Measurements from ENCODE around the gene DMD.
A peak's percentile ranks its signal among the peaks of the same experiment; 100 is the strongest.
"Not testable (repeated sequence)": the region's sequence is repeated elsewhere in the genome, so short reads cannot be mapped to it uniquely, and the experiment has no call there.

Gene DMD

GRCh38 chrX:32597777-32598176 is 613.6 kb downstream of the DMD start:
- DNase-seq: no peak

- DNase-seq: no peak
These were observed 618.6 kb downstream of the DMD start for GRCh38 chrX:32592786-32593185.

- no peak for DNase-seq
These were observed 619.8 kb downstream of the DMD start for GRCh38 chrX:32591589-32591988.

GRCh38 chrX:32582729-32583128 is 628.6 kb downstream of the DMD start:
- no peak for DNase-seq

DNA sequence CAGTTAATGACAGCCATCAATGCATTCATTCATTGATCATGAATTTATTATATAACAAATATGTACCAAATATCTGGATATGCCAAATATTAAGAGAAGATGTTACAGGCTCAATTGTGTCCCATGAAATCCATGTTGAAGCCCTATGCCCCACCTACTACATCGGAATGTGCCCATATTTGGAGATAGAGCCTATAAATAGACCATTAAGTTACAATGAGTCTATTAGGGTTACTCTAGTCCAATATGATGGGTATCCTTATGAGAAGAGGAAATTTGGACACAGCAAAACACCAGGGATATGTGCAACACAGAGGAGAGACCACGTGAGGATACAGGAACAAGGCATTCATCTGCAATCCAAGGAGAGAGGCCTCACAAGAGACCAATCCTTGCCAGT is 634.5 kb downstream of the DMD start:
- DNase-seq: no peak

- DNase-seq: no peak
These were observed 638.7 kb downstream of the DMD start for GRCh38 chrX:32572644-32573043.

DNA sequence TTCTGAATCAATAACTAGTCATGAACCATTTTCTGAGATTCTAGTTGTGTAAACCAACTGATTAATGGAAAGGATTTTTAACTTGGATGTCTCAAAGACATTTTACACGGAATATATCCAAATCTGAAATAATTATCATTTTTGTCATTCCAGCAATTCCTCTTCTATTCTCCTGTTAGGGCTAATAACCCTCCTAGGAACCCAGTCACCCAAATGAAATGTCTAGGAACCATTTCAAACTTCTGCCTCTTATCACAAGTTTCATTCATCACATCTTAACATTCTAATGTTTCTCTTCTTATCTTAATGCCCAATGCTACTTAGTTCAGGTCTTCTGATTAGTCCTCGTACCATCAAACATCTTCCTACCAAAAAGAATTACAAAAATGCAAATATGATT is 639.8 kb downstream of the DMD start:
- no peak for DNase-seq

GRCh38 chrX:32562261-32562660 is 649.1 kb downstream of the DMD start:
- no peak for DNase-seq

GRCh38 chrX:32545101-32545500 is 666.2 kb downstream of the DMD start:
- no peak for DNase-seq

DNA sequence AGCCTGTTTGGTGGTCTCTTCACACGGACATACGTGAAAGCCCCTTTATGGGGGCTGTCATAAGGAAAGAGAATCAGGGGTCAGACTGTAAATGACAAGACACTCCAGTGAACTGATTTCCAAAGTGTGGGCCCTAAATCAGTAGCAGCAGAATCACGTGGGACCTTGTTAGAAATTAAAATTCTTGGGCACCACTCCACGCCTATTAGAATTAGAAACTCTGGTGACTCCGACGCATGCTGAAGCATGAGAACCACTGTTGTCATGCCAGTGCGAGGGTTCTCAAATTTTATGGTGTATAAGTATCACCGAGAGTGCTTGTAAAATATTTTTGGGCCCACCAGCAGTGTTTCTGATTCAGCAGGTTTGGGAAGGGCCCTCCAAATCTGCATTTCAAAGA is 672.8 kb downstream of the DMD start:
- DNase-seq: no peak

DNA sequence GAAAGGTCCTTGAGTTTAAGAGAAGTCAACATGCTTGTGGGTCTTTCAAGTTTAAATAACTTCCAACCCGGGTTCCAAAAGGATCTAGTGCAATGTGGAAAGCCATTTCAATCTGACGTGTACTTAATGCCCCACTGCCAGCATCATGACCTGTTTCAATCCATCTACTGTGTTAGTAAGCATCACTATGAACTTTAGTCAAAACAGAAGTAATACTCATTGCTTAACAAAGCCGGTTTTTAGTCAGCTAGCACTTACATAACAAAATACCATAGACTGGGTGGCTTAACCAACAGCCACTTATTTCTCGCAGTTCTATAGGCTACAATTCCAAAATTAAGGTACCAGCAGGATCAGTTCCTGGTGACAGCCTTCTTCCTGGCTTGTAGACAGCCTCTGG is 677.5 kb downstream of the DMD start:
- DNase-seq: no peak

- no peak for DNase-seq
These were observed 679.1 kb downstream of the DMD start for GRCh38 chrX:32532262-32532661.

DNA sequence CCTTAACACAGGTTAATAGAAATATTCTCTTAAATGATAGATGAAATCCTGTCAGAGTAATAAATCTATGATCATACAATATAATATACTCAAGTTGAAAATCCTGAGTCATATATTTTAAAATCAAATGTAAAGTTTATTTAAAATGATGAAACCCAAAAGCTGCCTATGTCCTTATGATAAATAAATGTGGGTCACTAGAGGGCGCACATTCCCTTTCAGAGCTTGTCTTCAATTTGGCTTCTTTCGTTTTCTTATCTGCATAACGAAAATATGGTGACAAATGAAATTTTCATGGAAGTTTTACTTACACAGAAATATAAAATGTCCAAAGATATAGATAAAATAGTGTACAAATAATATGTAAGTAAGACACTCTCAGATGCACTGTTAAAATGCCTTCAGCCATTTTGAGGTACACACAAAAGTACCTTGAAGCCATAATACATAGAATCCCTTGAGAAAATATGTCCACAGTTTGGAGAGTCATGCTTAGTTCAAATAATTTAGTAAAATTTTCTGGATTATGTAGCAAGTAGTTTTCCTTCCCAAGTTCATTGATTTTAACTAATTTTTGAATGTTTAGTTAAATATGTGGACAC is 680.4 kb downstream of the DMD start:
- DNase-seq: peak in 1 of 2 donors; percentile 8

DNA sequence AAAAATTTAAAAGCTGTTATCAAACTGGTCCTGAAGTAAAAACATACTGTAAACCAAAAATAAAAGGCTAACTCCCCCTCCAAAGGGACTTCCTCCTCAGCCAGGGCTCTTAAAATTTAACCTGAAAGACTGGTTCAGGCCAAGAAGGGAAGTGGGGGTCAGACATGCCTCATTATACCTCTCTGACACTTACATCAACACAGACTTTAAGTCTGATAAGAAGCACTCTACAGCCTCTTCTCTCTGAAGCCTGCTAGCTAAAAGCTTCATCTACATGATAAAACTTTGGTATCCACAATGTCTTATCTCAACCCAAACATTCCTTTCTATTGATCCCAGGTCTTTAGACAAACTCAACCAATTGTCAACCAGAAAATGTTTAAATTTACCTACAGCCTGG is 682.9 kb downstream of the DMD start:
- not testable (repeated sequence) for DNase-seq

GRCh38 chrX:32525234-32525633 is 686.1 kb downstream of the DMD start:
- DNase-seq: no peak

- DNase-seq: no peak
These were observed 687.0 kb downstream of the DMD start for GRCh38 chrX:32524385-32524784.

- no peak for DNase-seq
These were observed 690.6 kb downstream of the DMD start for GRCh38 chrX:32520789-32521188.

DNA sequence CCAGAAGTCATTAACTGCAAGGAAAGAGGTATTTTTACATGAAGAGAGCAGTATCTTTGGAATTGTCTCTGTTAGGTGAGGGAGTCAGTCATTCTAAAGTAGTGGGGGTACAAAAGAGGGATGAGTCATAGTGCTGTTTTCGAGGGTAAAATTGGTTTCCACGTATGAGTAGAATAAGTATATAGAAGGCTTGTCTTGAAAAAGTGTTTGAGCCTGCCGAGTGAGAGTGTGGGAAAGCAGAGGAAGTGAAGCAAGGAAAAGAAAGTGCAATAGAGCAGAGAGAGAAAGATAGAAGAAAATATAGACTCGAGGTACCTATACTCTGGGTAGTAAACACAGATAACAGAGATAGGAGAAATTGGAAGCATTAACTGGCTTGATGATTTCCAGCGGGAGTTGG is 696.4 kb downstream of the DMD start:
- no peak for DNase-seq

DNA sequence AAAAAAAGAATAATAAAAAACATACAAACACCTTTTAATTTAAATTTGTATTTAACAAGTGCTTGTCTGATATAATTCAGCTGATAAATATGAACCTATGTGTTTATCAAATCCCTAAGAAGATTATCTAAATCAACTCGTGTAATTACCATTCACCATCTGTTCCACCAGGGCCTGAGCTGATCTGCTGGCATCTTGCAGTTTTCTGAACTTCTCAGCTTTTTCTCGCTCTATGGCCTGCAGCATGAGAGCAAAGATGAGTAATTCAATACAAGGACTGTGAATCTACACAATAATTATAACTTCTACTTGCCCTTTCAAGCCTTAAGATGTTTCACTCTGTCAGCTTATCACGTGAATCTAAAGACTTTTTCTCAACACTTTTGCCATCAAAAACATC is 709.7 kb downstream of the DMD start:
- DNase-seq: no peak

DNA sequence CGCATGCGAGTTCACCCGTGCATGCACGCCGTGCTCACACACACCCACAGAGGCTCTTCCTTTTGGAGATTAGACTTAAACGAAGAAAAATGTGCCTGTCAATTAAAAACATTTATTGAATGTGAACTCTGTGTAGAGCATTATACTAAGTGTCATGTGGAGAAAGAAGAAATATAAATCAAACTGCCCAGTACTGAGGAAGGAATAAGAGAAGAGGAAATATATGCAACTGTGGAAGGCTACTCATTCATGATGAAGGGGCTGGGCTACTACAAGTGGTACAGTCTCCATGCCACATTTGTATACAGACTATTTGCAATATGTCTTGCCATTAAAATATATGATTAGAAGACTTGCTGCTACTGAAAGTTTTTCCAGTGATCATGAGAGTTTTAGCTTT is 714.7 kb downstream of the DMD start:
- DNase-seq: no peak

GRCh38 chrX:32495855-32496254 is 715.5 kb downstream of the DMD start:
- no peak for DNase-seq

GRCh38 chrX:32489125-32489524 is 722.2 kb downstream of the DMD start:
- DNase-seq: no peak

DNA sequence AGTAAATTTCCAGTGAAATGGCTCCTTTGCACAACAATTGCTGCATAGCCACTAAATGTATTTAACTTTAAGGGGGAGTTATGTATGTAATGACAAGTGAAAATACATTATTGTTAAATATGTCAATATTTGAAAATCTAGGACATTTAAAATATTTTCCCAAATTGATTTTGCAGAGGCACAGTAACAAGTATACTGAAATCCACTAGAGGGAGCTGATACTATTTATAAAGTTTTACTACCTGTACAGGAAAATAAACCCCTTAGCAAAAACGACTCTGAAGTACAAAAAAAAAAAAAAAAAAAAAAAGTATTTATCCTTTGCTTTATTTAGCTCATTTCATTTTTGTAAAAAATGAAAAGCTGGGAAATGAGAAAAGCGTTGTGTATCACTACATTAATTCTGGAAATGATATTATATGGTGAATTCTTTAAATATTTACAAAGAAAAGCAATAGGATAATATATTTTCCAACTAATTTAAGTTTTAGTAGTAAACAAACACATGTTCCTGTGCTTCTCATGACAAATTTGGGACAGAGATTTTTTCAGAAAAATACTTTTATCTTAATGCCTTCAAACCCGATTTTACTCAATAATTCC is 727.7 kb downstream of the DMD start:
- DNase-seq: no peak

DNA sequence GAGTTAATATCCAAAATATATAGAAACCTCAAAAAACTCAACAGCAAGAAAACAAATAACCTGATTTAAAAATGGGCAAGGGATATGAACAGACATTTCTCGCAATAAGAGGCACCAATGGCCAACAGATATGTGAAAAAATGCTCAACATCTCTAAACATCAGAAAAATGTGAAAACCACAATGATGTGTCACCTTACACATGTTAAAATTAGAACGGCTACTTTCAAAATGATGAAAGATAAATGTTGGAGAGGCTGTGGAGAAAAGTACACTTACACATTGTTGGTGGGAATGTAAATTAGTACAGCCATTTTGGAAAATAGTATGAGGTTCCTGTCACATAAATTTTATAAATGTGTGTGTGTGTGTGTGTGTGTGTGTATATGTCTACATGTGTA is 731.3 kb downstream of the DMD start:
- DNase-seq: no peak

DNA sequence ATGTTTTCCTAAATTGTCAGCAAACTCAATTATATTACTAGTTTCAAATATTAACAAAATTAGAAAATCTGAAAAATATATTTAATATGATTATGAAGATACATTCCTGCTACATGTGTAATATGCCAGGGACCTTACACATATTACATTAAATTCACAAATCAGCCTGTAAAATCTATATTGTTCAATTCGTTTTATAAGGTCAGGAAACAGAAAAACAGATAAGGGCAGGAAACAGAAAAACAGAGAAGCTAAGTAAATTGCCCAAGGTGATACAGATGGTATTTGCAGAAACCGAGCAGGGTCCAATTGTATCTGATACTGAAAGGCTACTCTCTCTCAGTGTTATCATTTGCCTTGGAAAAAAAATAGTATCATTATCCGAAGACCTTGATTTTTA is 739.0 kb downstream of the DMD start:
- no peak for DNase-seq
